Measurements from ENCODE around the gene SLC29A2. TPM values are rescaled to one million over a fixed set of nuclear protein-coding genes. Genes with fewer than 3 reads are reported as not detected.

The SLC29A2 gene
- total and polyA plus RNA-seq, 4 donors: 1.2 to 3.3 (median 1.5) TPM

DNA sequence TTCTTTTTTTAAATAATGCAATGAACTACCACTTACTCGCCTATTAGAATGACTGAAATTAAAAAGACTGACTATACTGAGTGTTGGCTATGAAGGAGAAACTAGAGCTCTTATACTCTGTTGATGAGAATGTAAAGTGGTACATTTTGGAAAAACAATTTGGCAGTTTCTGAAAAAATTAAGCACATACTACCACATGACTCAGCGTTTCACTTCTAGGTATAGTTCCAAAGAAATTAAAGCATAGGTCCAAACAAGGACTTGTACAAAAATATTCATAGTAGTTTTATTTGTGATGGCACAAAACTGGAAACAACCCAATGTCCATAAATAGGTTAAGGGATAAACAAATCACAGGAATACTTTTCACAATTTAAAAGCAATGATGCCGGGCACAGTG lies 22.4 kb upstream of the SLC29A2 start:
- 87% methylated on average over 3 of the region's 3 CpGs for WGBS
- Histone ChIP-seq H3K27ac (ENCODE audit: low read depth in 1 of 2, low read length in 2 of 2) (no peak overlapping the region), H3K4me3 (ENCODE audit: low read depth in 1 of 3, low read length in 3 of 3) (no peak overlapping the region), H3K36me3 (ENCODE audit: control insufficient read depth in 4 of 4, insufficient read depth in 3 of 4, low read depth in 1 of 4, low read length in 3 of 4) (no peaks in the 10 kb centered on the region), H3K4me1 (ENCODE audit: control insufficient read depth in 4 of 4, insufficient read depth in 4 of 4, low read length in 3 of 4) (no peaks in the 10 kb centered on the region), H3K9me3 (ENCODE audit: control insufficient read depth in 4 of 4, low read length in 3 of 4) (no peaks in the 10 kb centered on the region), H3K27me3 (ENCODE audit: control insufficient read depth in 4 of 4, insufficient read depth in 4 of 4, low read length in 3 of 4) (no peaks in the 10 kb centered on the region), H3K9ac (ENCODE audit: low read depth in 1 of 2, low read length in 2 of 2) (no peak overlapping the region)
- TF ChIP-seq TAF1 (conservative IDR thresholded peaks at IDR 0.05) (no peak), RAD21 (IDR thresholded peaks at IDR 0.05) (no peak), ZBTB33 (IDR thresholded peaks at IDR 0.05) (no peak), NR2F2 (IDR thresholded peaks at IDR 0.05) (no peak), RXRA (IDR thresholded peaks at IDR 0.05) (no peak), HNF4G (IDR thresholded peaks at IDR 0.05) (no peak), GABPA (IDR thresholded peaks at IDR 0.05 in 1 of 2, conservative IDR thresholded peaks at IDR 0.05 in 1 of 2) (no peak), MAX (IDR thresholded peaks at IDR 0.05) (no peak), YY1 (IDR thresholded peaks at IDR 0.05) (no peak)
- TF ChIP-seq, protein P1, sequence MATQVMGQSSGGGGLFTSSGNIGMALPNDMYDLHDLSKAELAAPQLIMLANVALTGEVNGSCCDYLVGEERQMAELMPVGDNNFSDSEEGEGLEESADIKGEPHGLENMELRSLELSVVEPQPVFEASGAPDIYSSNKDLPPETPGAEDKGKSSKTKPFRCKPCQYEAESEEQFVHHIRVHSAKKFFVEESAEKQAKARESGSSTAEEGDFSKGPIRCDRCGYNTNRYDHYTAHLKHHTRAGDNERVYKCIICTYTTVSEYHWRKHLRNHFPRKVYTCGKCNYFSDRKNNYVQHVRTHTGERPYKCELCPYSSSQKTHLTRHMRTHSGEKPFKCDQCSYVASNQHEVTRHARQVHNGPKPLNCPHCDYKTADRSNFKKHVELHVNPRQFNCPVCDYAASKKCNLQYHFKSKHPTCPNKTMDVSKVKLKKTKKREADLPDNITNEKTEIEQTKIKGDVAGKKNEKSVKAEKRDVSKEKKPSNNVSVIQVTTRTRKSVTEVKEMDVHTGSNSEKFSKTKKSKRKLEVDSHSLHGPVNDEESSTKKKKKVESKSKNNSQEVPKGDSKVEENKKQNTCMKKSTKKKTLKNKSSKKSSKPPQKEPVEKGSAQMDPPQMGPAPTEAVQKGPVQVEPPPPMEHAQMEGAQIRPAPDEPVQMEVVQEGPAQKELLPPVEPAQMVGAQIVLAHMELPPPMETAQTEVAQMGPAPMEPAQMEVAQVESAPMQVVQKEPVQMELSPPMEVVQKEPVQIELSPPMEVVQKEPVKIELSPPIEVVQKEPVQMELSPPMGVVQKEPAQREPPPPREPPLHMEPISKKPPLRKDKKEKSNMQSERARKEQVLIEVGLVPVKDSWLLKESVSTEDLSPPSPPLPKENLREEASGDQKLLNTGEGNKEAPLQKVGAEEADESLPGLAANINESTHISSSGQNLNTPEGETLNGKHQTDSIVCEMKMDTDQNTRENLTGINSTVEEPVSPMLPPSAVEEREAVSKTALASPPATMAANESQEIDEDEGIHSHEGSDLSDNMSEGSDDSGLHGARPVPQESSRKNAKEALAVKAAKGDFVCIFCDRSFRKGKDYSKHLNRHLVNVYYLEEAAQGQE (IDR thresholded peaks at IDR 0.05): no peak
- no peak for DNase-seq (ENCODE audit: low spot score)

GRCh38 chr11:66391322-66391721 lies 19.8 kb upstream of the SLC29A2 start:
- DNase-seq (ENCODE audit: low spot score): no peak
- Histone ChIP-seq H3K4me3 (ENCODE audit: low read depth in 1 of 3, low read length in 3 of 3) (no peak overlapping the region), H3K27ac (ENCODE audit: low read depth in 1 of 2, low read length in 2 of 2) (no peak overlapping the region), H3K4me1 (ENCODE audit: control insufficient read depth in 4 of 4, insufficient read depth in 4 of 4, low read length in 3 of 4) (peaks cover 0 to 1% (median 0%) of the 10 kb centered on the region in 4 donors), H3K36me3 (ENCODE audit: control insufficient read depth in 4 of 4, insufficient read depth in 3 of 4, low read depth in 1 of 4, low read length in 3 of 4) (no peaks in the 10 kb centered on the region), H3K9me3 (ENCODE audit: control insufficient read depth in 4 of 4, low read length in 3 of 4) (no peaks in the 10 kb centered on the region), H3K9ac (ENCODE audit: low read depth in 1 of 2, low read length in 2 of 2) (no peak overlapping the region), H3K27me3 (ENCODE audit: control insufficient read depth in 4 of 4, insufficient read depth in 4 of 4, low read length in 3 of 4) (no peaks in the 10 kb centered on the region)
- WGBS: 77% methylated on average over 6 of the region's 6 CpGs
- TF ChIP-seq FOXA1 (IDR thresholded peaks at IDR 0.05) (no peak), GABPA (IDR thresholded peaks at IDR 0.05 in 1 of 2, conservative IDR thresholded peaks at IDR 0.05 in 1 of 2) (no peak), NR2F2 (IDR thresholded peaks at IDR 0.05) (no peak), ZBTB33 (IDR thresholded peaks at IDR 0.05) (no peak), TAF1 (conservative IDR thresholded peaks at IDR 0.05) (no peak), EGR1 (IDR thresholded peaks at IDR 0.05; ENCODE audit: low read depth in 2 of 2) (no peak), YY1 (IDR thresholded peaks at IDR 0.05) (no peak), RAD21 (IDR thresholded peaks at IDR 0.05) (no peak), RXRA (IDR thresholded peaks at IDR 0.05) (no peak), SP1 (IDR thresholded peaks at IDR 0.05) (no peak), HNF4G (IDR thresholded peaks at IDR 0.05) (no peak), FOXA2 (IDR thresholded peaks at IDR 0.05) (no peak), MAX (IDR thresholded peaks at IDR 0.05) (no peak), HNF4A (conservative IDR thresholded peaks at IDR 0.05) (no peak), JUND (IDR thresholded peaks at IDR 0.05) (no peak)
- TF ChIP-seq, protein P1 (IDR thresholded peaks at IDR 0.05): no peak
- TF ChIP-seq, protein P2, sequence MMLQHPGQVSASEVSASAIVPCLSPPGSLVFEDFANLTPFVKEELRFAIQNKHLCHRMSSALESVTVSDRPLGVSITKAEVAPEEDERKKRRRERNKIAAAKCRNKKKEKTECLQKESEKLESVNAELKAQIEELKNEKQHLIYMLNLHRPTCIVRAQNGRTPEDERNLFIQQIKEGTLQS (IDR thresholded peaks at IDR 0.05): no peak

Measured in liver (tissue), 9 donors.